GM19240 (cell line): Measurements from ENCODE around the gene RAB41.
"Not testable (repeated sequence)": the region's sequence is repeated elsewhere in the genome, so short reads cannot be mapped to it uniquely, and the experiment has no call there.

ENCODE experiments used
- DNase-seq: peaks from one replicate; pipeline ENCODE4 v3.0.0; 2011; ENCODE audit warnings: low spot score; ENCODE audit not compliant: insufficient read length

The RAB41 gene

GRCh38 chrX:70289793-70290770 lies 8.1 kb downstream of the RAB41 start, which contains the start of the genes KIF4A and PDZD11:
Gene KIF4A, plus strand, starts transcription at chrX:70290104. Its CDS starts 355 bp downstream, at chrX:70290459.
Gene PDZD11, minus strand, starts transcription at chrX:70289927. Its CDS starts 586 bp downstream, at chrX:70289341.
- DNase-seq: peak; percentile 88

DNA sequence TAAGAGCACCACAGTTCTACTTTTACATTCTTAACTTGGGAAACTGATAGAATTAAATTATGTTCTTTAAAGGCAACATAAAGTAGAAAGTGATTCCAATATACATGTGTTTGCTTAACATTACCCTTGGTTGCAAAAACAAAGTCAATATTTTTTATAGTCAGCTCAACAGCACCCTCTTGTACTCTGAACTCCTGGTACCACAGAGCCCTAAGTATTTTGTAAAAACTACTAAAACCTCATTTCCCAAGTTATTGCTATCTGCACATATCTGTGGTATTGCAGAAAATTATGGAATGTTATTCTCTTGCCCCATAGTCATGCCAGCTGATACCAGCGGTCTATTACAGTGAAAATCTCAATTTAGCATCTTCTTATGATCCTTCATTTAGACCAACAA lies 10.8 kb downstream of the RAB41 start:
- no peak for DNase-seq

DNA sequence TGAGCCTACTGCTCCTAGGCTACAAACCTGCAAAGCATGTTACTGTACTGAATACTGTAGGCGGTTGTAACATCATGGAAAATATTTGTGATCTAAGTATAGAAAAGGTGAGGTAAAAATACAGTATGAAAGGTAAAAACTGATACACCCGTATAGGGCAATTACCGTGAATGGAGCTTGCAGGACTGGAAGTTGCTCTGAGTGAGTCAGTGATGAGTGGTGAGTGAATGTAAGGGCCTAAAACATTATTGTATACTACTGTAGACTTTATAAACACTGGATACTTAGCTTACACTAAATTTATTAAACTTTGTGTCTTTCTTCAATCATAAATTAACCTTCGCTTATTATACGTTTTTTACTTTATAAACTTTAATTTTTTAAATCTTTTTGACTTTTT lies 11.6 kb downstream of the RAB41 start:
- no peak for DNase-seq

DNA sequence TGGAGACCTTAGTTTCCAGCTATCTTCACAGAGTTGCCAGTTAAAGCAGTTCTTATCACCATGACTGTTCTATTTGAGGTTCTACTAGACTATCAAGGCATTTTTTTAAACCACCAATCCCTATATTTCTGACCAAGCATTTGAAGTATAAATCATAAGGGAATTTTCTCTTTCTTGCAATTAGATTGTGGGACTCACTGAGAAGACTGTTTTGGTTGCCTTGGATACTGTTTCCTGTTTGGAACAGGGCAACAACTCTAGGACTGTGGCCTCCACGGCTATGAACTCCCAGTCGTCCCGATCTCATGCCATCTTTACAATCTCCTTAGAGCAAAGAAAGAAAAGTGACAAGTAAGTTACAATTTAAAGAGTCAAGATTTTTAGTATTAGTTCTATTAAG lies 19.7 kb downstream of the RAB41 start:
- DNase-seq: no peak

- no peak for DNase-seq
These were observed 31.5 kb downstream of the RAB41 start for GRCh38 chrX:70313503-70313902.

DNA sequence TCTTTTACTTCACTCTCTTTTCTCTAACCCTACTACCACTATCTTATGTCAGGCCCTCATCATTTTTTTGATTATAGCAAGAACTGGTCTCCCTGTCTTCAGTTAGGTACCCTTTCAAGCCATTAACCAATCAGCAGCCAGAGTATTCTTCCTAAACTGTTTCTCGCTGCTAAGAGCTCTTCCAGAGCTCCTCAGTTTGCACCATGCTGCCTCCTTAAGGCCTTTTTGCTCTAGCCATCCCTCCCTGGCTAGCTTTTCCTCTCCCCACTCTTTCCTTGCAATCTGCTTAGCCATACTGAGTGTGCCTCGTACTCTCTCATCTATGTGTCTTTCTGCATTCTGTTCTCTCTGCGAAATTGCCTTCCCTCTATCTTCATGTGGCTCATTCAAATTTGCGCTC lies 40.8 kb downstream of the RAB41 start:
- no peak for DNase-seq

DNA sequence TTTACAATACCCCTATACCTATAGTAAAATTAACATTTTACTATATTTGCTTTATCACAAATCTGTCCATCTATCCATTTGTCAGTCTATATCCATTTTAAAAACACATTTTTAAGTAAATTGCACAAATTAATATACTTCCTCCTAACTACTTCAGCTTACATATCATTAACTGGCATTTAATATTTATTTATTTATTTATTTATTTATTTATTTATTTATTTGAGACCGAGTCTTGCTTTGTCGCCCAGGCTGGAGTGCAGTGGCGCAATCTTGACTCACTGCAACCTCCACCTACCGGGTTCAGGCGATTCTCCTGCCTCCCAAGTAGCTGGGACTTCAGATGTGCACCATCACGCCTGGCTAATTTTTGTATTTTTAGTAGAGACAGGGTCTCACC lies 41.7 kb downstream of the RAB41 start:
- DNase-seq: not testable (repeated sequence)

DNA sequence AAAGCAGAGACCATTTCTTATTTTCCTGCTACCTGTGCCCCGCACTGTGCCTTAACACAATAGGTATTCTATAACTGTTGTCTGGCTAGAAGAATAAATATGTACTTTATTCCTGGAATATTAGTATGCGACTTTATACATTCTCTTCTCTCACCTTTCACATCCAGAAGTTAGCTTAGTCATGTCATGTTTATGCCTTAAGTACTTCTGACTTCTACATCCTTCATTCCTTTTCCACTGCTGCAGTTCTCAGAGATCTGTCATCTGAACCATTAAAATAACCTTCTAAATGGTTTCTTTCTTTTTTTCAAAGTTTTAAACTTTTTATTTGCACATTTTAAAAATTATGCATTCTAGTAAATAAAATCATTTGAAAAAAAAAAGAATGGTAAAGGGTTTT lies 42.4 kb downstream of the RAB41 start:
- DNase-seq: no peak

GRCh38 chrX:70331161-70331560 lies 49.2 kb downstream of the RAB41 start:
- no peak for DNase-seq

DNA sequence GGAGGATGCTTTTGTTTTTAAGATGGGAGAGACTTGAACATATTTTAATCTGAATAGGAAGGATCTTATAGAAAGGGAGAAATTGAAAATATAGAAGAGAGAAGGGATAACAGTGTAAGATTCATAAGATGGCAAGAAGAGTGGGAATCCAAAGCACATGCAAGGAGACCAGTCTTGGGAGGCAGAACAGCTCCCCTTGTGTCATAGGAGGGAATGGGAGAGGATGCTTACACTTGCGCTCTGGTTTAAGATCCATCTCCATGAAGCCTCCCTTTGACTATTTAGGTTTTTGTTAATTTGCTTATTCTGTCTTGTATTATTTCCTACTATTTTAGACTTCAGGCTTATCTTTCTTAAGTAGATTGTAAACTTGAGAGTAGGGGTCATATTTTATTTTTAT lies 50.6 kb downstream of the RAB41 start:
- no peak for DNase-seq
